HG02588 (cell line): Measurements from ENCODE around the gene CDKN1C.

Source experiments
- ATAC-seq: cut with Tn5 transposase; IDR thresholded peaks from one replicate; pipeline ENCODE4 v1.9.1; 2021; ENCODE audit warnings: mild to moderate bottlenecking, moderate library complexity; ENCODE audit not compliant: unreplicated experiment

Gene CDKN1C

DNA sequence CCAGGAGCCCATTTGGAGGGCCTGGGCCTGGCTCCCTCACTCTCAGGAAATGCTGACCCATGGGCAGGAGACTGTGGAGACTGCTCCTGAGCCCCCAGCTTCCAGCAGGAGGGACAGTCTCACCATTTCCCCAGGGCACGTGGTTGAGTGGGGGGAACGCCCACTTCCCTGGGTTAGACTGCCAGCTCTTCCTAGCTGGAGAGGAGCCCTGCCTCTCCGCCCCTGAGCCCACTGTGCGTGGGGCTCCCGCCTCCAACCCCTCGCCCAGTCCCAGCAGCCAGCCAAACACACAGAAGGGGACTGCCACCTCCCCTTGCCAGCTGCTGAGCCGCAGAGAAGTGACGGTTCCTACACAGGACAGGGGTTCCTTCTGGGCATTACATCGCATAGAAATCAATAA, 37.1 kb downstream of the CDKN1C start:
- ATAC-seq = no peak

DNA sequence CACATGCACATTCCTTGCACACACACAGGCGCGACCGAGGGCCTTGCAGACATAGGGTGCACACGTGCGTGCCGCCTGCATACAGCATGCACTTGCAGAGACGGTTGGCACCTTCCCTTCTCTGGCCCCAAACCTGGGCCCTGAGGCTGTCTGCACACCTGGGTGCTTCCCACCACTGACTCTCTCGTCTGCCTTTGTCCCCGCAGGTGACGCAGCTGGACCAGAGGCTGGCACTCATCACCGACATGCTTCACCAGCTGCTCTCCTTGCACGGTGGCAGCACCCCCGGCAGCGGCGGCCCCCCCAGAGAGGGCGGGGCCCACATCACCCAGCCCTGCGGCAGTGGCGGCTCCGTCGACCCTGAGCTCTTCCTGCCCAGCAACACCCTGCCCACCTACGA, 38.0 kb downstream of the CDKN1C start:
- no peak for ATAC-seq

GRCh38 chr11:2846470-2846869, 39.1 kb downstream of the CDKN1C start:
- no peak for ATAC-seq

- no peak for ATAC-seq
These were observed 39.5 kb downstream of the CDKN1C start for GRCh38 chr11:2846056-2846455.

- no peak for ATAC-seq
These were observed 40.6 kb downstream of the CDKN1C start for GRCh38 chr11:2844996-2845395.

- no peak for ATAC-seq
These were observed 41.3 kb downstream of the CDKN1C start for GRCh38 chr11:2844116-2844842.

- ATAC-seq = no peak
These were observed 42.0 kb downstream of the CDKN1C start for GRCh38 chr11:2843551-2843950.

DNA sequence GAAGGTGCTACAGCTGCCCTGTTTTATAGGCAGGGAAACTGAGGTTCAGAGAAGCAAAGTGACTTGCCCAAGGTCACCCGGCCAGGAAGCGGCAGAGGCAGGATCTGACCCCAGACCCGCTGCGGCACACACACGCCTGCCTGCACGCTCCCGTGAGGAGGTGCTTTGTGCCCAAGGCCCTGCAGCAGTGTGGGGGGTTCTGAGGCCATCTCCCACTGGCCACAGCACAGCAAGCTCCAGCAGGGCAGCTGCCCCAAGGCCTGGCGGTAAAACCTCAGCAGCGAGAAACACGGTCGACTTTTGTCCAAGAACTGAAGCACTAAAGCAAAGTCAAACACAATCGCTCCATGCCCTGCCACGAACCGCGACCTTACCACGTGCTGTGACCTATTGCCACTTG, 42.7 kb downstream of the CDKN1C start:
- ATAC-seq = no peak

GRCh38 chr11:2841411-2842190, 44.0 kb downstream of the CDKN1C start:
- no peak for ATAC-seq

DNA sequence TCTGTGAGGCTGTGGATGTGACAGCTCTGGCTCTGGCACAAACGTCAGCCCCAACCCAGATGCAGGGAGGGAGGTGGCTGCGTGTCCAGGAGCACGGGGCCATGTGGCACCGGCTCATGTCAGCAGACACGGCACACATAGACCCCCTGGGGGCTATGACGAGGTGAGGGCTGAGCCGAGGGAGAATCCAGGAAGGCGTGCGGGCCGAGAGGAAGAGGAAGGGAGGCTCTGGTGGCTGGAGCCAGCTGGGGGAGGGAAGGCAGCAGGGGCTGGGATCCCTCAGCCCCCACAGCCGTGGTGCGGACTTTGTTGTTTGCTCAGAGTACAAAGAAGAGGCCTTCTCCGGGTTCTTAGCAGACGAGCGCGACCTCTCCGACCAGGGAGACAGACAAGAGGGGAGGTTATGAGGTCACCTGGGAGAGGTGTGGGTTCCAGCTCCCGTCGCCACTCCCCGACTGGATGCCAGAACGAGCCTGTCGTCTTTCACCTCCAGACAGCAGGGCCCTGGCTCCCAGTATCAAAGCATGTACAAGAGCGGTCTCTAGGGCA, 46.1 kb downstream of the CDKN1C start:
- no peak for ATAC-seq

DNA sequence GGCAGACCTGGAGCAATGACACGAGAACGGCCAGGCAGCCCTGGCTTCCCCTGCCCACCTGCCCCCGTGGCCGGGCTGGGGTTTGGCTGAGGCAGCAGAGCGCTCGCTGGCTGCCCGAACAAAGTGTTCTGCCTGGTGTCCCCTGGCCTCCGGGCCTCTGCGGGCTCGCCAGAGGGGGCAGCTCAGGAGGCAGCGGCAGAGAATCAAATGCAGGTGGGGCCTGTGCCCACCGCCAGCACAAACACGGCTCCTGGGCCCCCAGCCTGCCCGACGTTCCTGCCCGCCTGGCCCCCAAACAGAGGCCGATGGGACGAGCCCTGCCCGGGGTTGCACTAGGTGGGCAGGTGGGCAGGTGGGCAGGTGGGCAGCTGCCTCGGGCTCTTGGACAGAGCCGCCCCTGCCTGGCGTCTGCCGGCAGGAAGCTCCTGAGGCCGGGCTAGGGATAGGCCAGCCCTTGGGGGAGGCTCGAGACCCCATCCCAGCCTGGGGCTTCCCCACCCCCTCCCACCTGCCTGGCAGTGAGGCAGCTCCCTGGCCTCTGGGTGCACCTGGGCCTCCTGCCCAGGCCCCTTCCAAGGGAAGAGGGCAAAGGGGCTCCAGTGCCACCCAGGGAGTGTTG, 46.8 kb downstream of the CDKN1C start:
- ATAC-seq = no peak

DNA sequence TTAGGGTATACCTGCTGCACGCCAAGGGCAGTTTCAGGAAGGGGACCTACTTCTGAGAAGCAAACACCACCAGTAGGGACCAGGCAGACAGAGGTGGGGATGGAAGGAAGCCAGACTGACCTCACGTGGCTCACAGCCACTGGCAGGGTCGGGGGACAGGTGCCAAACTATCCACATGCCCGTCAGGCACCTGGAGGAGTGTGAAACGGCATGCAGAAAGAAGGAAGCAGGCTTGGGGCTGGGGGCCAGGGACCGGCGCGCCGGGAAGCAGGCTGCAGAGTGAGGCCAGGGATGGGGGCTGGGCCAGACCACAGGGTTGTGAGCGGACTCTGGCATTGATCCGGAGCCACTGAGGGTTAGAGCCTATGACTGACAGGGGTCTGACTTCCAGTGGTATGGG, 47.5 kb downstream of the CDKN1C start:
- no peak for ATAC-seq

GRCh38 chr11:2837651-2838050, 47.9 kb downstream of the CDKN1C start:
- ATAC-seq = no peak

- ATAC-seq = no peak
These were observed 48.4 kb downstream of the CDKN1C start for GRCh38 chr11:2837096-2837601.

GRCh38 chr11:2836315-2837095, 49.1 kb downstream of the CDKN1C start:
- no peak for ATAC-seq

DNA sequence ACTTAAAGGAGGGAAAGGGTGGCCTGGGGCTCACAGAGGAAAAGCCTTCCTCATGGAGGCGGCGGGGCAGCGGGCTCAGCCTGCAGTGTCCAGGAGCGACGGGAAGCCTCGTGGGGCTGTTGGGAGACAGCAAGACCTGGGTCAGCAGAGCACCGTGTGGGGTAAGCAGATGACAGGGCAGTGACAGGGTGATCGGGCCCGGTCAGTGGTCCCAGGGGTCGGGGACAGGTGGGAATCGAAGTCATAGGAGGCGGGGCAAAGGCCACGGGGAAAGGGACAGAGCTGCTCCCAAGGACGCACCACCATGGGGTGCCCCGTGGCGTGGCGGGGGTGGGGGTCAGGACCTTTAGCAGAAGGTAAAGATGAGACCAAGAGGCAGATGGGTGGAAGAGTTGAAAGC, 49.8 kb downstream of the CDKN1C start:
- ATAC-seq = no peak

DNA sequence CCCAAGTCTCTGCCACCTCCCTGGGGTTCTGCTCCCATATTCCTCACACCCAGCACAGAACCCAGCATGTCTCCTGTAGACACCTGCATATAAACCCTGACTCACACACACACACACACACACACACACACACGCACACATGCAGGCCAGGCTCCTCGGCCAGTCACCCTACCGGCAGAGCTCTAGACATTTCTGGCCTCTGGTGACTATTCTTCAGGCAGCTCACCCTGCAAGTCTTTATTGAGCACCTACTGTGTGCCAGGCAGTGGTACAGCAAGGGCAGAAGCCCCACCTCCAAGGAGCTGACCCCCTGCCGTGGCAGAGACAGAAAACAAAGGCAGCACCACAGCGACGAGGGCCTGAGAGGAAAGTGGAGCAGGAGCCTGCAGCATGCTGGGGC, 50.3 kb downstream of the CDKN1C start:
- no peak for ATAC-seq

DNA sequence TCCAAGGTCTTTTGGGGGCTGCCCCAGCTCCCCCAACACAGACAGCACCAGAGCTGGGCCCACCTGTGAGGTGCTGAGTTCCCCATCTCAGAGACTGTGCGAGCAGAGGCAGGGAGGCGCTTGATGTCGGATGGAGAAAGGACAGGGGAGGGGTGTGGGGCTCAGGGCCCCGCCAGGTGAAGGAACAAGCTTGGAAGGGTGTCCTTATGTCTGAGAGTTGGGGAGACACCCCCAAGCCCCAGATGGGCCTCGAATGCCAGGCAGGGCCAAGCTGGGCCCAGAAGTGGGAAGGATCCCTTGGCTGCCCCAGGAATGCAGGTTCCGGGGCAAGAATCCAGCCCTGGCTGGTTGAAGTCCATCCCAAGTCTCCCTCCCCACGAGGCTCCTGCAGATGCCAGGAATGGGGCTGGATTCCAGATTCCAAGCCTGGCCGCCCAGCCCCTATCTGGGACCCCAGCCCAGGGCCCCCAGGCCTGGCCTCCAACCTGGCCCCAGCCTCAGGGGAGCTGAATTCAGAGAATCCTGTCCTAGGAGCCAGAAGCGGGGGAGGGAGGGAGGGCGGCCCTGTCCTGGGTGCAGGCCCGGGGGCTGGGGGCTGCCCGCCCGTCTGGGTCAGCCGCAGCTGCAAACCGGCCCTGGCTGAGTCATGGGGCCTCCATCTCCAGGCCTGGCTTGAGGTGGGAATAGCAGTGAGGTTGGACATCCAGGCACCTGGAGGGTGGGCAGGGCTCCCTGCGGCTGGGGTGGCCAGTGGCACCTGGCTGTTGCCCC, 50.9 kb downstream of the CDKN1C start:
- ATAC-seq = no peak

- no peak for ATAC-seq
These were observed 51.7 kb downstream of the CDKN1C start for GRCh38 chr11:2833716-2834502.
